Osteoblast (primary cell): ENCODE data around the gene TFAP2B. TPM values are rescaled to one million over a fixed set of nuclear protein-coding genes. Genes with fewer than 3 reads are reported as not detected.
A peak's percentile ranks its signal among the peaks of the same experiment; 100 is the strongest.

Experiments
- DNase-seq: peaks from one replicate; pipeline ENCODE4 v3.0.0; 2011; ENCODE audit warnings: low spot score, mixed read lengths; ENCODE audit not compliant: insufficient read length; ENCODE audit errors: missing footprints
- H2AFZ ChIP-seq: 2 replicates; pipeline ENCODE4 v1.6.0; 2011; ENCODE audit warnings: mild to moderate bottlenecking, low read length
- H3K27ac ChIP-seq: 2 replicates; pipeline ENCODE4 v1.5.1; 2011; ENCODE audit warnings: mild to moderate bottlenecking, low read depth, low read length, moderate library complexity
- H3K27me3 ChIP-seq: 2 replicates; pipeline ENCODE4 v1.6.0; 2012; ENCODE audit warnings: mild to moderate bottlenecking, control low read depth, inconsistent platforms, low read length, moderate library complexity; ENCODE audit not compliant: insufficient read depth
- H3K36me3 ChIP-seq: 2 replicates; pipeline ENCODE4 v1.5.1; 2011; ENCODE audit warnings: mild to moderate bottlenecking, low read length, control low read depth, moderate library complexity; ENCODE audit not compliant: insufficient read depth
- H3K4me1 ChIP-seq: 2 replicates; pipeline ENCODE4 v1.5.1; 2011; ENCODE audit warnings: mild to moderate bottlenecking, low read length, control low read depth, moderate library complexity; ENCODE audit not compliant: insufficient read depth
- H3K4me2 ChIP-seq: 2 replicates; pipeline ENCODE4 v1.6.0; 2011; ENCODE audit warnings: mild to moderate bottlenecking, low read length; ENCODE audit not compliant: insufficient read depth
- H3K4me3 ChIP-seq: fragments of 200-600 bp; sonication (generic); 3 replicates; pipeline ENCODE4 v1.5.1; 2012; ENCODE audit warnings: mild to moderate bottlenecking, low read length, inconsistent platforms; ENCODE audit not compliant: insufficient read depth
- H3K79me2 ChIP-seq: 2 replicates; pipeline ENCODE4 v1.6.0; 2012; ENCODE audit warnings: mild to moderate bottlenecking, low read length, control low read depth, inconsistent platforms; ENCODE audit not compliant: insufficient read depth
- H3K9me3 ChIP-seq: 2 replicates; pipeline ENCODE4 v1.5.1; 2011; ENCODE audit warnings: low read depth, low read length, control low read depth
- H4K20me1 ChIP-seq: 2 replicates; pipeline ENCODE4 v1.6.0; 2012; ENCODE audit warnings: mild to moderate bottlenecking, low read length, control low read depth; ENCODE audit not compliant: insufficient read depth
- total RNA-seq: library from RNA; depleted of rRNA; stranded (reverse); fragments of >200 nt; gene quantifications from 2 replicates; pipeline ENCODE4 v1.2.3, GENCODE V29; 2012
- TF ChIP-seq, protein P1 (sequence below): IDR thresholded peaks from 2 replicates; pipeline ENCODE4 v1.5.1; 2011; ENCODE audit warnings: mild to moderate bottlenecking, low read depth, low read length, moderate library complexity; ENCODE audit errors: extremely low read depth

TFAP2B gene
- total RNA-seq, 1 donor, result not detected

DNA sequence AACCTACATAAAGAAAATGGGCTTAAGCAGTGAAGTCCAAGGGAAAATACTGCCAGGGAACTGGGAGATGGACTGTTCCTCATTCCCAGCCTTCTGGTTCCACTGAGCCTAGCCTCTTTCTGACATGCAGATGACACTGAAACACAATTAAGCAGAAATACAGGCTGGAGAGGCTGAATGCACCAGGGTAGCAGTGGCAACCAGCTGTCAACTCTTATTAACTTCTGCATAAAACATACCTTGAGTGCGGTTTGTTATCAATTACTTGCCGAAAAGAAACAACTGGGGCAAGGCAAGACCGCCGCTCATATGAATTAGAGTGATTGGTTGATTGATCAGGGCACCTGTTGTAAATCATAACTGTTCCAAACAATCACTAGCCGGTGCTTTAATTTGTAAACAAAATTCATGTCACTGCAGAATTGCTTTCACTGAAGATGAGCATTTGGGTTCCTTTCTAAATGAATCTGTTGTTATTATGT lies 16.3 kb downstream of the TFAP2B start:
- no peak overlapping the region for H3K4me2 ChIP-seq
- no peak for DNase-seq
- no peaks in the 10 kb centered on the region for H3K4me1 ChIP-seq
- no peak overlapping the region for H3K4me3 ChIP-seq
- H3K36me3 ChIP-seq, result no peaks in the 10 kb centered on the region
- no peaks in the 10 kb centered on the region for H4K20me1 ChIP-seq
- H3K27ac ChIP-seq, result no peak overlapping the region
- TF ChIP-seq, protein P1, sequence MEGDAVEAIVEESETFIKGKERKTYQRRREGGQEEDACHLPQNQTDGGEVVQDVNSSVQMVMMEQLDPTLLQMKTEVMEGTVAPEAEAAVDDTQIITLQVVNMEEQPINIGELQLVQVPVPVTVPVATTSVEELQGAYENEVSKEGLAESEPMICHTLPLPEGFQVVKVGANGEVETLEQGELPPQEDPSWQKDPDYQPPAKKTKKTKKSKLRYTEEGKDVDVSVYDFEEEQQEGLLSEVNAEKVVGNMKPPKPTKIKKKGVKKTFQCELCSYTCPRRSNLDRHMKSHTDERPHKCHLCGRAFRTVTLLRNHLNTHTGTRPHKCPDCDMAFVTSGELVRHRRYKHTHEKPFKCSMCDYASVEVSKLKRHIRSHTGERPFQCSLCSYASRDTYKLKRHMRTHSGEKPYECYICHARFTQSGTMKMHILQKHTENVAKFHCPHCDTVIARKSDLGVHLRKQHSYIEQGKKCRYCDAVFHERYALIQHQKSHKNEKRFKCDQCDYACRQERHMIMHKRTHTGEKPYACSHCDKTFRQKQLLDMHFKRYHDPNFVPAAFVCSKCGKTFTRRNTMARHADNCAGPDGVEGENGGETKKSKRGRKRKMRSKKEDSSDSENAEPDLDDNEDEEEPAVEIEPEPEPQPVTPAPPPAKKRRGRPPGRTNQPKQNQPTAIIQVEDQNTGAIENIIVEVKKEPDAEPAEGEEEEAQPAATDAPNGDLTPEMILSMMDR, result no peak
- no peak overlapping the region for H2AFZ ChIP-seq
- no peaks in the 10 kb centered on the region for H3K79me2 ChIP-seq
- H3K9me3 ChIP-seq, result no peaks in the 10 kb centered on the region
- H3K27me3 ChIP-seq, result no peaks in the 10 kb centered on the region

DNA sequence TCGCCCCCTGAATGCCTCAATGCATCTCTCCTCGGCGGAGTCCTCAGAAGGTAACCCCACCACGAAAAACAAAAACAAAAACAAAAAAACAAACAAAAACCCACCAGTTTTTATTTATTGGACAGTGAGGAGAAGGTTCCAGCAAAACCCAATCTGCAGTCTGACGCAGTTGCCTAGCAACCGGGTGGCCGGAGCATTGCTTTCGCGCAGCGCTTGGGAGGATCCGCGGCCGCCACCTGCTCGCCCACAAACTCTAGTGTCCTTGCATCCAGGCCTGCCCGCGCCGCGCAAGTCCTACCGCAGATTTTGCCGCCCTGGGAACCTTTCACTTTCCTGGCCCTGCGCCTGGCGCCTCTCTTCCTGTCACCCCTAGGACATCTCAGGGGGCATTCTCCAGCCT lies 17.6 kb downstream of the TFAP2B start:
- TF ChIP-seq, protein P1, result no peak

DNA sequence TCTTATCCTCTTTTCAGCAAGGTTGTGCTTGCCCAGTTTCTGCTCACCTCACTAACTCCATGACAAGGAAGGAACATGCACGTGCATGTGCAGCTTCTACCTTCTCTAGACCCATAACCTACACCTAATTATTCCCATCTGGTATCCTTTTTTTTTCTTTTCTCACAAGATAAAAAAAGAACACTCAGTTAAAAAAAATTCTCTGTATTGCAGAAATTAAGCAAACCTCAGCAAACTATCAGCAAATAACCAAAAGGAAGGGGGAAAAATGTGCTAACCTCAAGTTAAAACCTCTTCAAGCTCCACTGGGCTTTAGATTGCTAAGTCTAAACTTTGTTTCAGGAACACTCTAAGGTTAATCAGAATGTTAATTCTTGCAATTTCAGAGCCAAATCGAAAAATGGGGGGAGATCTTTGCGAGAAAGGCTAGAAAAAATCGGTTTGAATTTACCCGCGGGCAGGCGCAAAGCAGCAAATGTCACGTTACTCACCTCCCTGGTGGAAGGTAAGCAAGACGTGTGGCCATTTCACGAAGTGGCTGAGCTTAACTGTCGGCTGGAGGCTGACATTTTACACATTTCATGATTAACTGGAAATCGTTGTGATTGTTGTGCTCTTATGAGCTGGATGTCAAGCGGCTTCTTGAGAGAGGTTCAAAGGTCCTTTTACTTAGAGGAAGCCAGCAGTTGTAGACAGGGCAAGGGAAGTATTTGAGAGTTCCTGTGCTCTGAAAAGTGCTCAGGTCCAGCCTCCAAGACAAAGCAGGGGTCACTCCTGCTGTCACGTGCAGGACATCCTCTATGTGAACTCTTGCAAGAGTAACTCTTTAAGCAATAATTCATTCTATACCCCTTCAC lies 19.1 kb downstream of the TFAP2B start:
- no peak for DNase-seq
- Histone ChIP-seq H3K4me2 (no peak overlapping the region), H3K27ac (no peak overlapping the region), H2AFZ (no peak overlapping the region), H3K4me1 (no peaks in the 10 kb centered on the region), H3K36me3 (no peaks in the 10 kb centered on the region), H3K79me2 (no peaks in the 10 kb centered on the region), H4K20me1 (no peaks in the 10 kb centered on the region), H3K4me3 (no peak overlapping the region), H3K27me3 (peaks cover 6% of the 10 kb centered on the region), H3K9me3 (no peaks in the 10 kb centered on the region)
- TF ChIP-seq, protein P1, result no peak

More for the DNA sequence above, 17.6 kb downstream of the TFAP2B start:
- H3K4me2 ChIP-seq, result no peak overlapping the region
- H4K20me1 ChIP-seq, result no peaks in the 10 kb centered on the region
- H3K27me3 ChIP-seq, result no peaks in the 10 kb centered on the region
- H3K36me3 ChIP-seq, result no peaks in the 10 kb centered on the region
- H3K9me3 ChIP-seq, result no peaks in the 10 kb centered on the region
- no peaks in the 10 kb centered on the region for H3K79me2 ChIP-seq
- no peaks in the 10 kb centered on the region for H3K4me1 ChIP-seq
- H2AFZ ChIP-seq, result no peak overlapping the region
- H3K4me3 ChIP-seq, result no peak overlapping the region
- H3K27ac ChIP-seq, result no peak overlapping the region
- no peak for DNase-seq

DNA sequence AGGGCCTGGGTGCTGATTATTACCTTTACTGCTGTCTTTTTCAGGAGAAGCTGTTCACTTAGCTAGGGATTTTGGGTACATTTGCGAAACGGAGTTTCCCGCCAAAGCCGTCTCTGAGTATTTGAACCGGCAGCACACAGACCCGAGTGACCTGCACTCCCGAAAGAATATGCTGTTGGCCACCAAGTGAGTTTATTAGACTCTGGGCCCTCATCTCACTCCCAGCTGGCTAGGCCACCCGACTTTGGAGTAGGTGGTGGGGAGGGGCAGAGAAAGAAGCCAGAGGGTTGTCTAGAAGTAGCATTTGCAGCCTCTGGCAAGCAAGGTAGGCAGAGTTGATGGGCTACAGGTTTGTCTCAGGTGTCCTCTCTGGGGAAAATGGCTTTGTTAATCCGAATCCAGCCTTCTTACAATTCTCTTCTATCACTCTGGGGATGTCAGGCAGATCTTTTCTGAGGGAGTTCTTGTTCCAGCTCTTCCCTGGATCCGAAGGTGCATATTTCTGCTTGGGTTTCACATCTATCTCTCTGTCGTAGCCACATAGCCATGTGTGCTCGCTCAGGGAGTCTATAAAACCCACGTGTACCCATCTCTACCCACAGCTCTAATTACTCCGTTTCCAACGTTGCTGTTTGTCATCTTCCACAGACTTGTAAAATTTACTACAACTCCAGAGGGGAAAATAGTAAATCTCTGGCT lies 21.6 kb downstream of the TFAP2B start:
- Histone ChIP-seq H3K27me3 (peaks cover 14% of the 10 kb centered on the region), H3K4me2 (no peak overlapping the region), H3K27ac (no peak overlapping the region), H3K4me1 (no peaks in the 10 kb centered on the region), H3K79me2 (no peaks in the 10 kb centered on the region), H3K4me3 (no peak overlapping the region), H3K9me3 (no peaks in the 10 kb centered on the region), H3K36me3 (no peaks in the 10 kb centered on the region), H2AFZ (no peak overlapping the region), H4K20me1 (no peaks in the 10 kb centered on the region)
- peak; percentile 76 for DNase-seq
- TF ChIP-seq, protein P1, result no peak
